OCI-LY7 (cell line): Measurements from ENCODE around the gene FADS3. TPM values are rescaled to one million over a fixed set of nuclear protein-coding genes. Genes with fewer than 3 reads are reported as not detected.
"Not testable (repeated sequence)": the region's sequence is repeated elsewhere in the genome, so short reads cannot be mapped to it uniquely, and the experiment has no call there.

ENCODE experiments used
- BruUV-seq: library from RNA; stranded (reverse); fragments of 400-500 nt; replicated peaks from 2 replicates; lab custom pipeline; 2021; lab: Mats Ljungman, UMichigan
- CTCF ChIA-PET: fragments of 300-600 bp; sonication (Branson Sonifier 250); formaldehyde crosslinking; loops from one replicate; lab custom pipeline; 2022; ENCODE audit warnings: antibody characterized with exemption; ENCODE audit not compliant: unreplicated experiment; lab: Charles Lee
- POLR2A ChIA-PET: fragments of 300-600 bp; sonication (Branson Sonifier 250); formaldehyde crosslinking; loops from one replicate; lab custom pipeline; 2022; ENCODE audit warnings: antibody characterized with exemption; lab: Charles Lee
- DNase-seq: peaks from one replicate; pipeline ENCODE4 v3.0.0-alpha.2; 2015; ENCODE audit warnings: low spot score
- H2AFZ ChIP-seq: fragments of 200-600 bp; sonication (generic), shearing (Covaris generic); 2 replicates; pipeline ENCODE4 v1.6.1; 2014; ENCODE audit warnings: mild to moderate bottlenecking, antibody characterized with exemption, low read length, moderate library complexity
- H3K27ac ChIP-seq: fragments of 200-600 bp; sonication (generic); 2 replicates; pipeline ENCODE4 v1.5.1; 2014; ENCODE audit warnings: mixed run types, low read depth, mild to moderate bottlenecking, moderate library complexity, low read length, inconsistent platforms; ENCODE audit not compliant: poor library complexity, severe bottlenecking
- H3K36me3 ChIP-seq: fragments of 200-600 bp; sonication (generic); 2 replicates; pipeline ENCODE4 v1.6.1; 2014; ENCODE audit warnings: mild to moderate bottlenecking, antibody characterized with exemption, low read length, moderate library complexity, mixed read lengths; ENCODE audit not compliant: insufficient read depth
- H3K4me1 ChIP-seq: fragments of 200-600 bp; sonication (generic); 2 replicates; pipeline ENCODE4 v1.5.1; 2014; ENCODE audit warnings: mild to moderate bottlenecking, low read length; ENCODE audit not compliant: insufficient read depth, poor library complexity, severe bottlenecking
- H3K4me2 ChIP-seq: fragments of 200-600 bp; sonication (generic); 2 replicates; pipeline ENCODE4 v1.6.1; 2014; ENCODE audit warnings: mild to moderate bottlenecking, low read length
- H3K4me3 ChIP-seq: fragments of 200-600 bp; sonication (generic); 2 replicates; pipeline ENCODE4 v1.5.1; 2014; ENCODE audit warnings: mild to moderate bottlenecking, low read depth, low read length; ENCODE audit not compliant: poor library complexity, severe bottlenecking
- H3K79me2 ChIP-seq: fragments of 200-600 bp; sonication (generic); 2 replicates; pipeline ENCODE4 v1.6.1; 2016; ENCODE audit warnings: low read depth, mild to moderate bottlenecking, low read length, moderate library complexity, mixed read lengths; ENCODE audit not compliant: insufficient read depth
- H3K9me2 ChIP-seq: fragments of 200-600 bp; sonication (generic); 2 replicates; pipeline ENCODE4 v1.6.1; 2016; ENCODE audit warnings: mild to moderate bottlenecking, low read length, mixed read lengths; ENCODE audit not compliant: insufficient read depth
- H3K9me3 ChIP-seq: fragments of 200-600 bp; sonication (generic); 2 replicates; pipeline ENCODE4 v1.6.1; 2014; ENCODE audit warnings: mild to moderate bottlenecking, mixed run types, low read length, mixed read lengths
- H4K20me1 ChIP-seq: fragments of 200-600 bp; sonication (generic); 2 replicates; pipeline ENCODE4 v1.6.1; 2014; ENCODE audit warnings: mild to moderate bottlenecking, antibody characterized with exemption, low read length, moderate library complexity, mixed read lengths; ENCODE audit not compliant: insufficient read depth
- EZH2phosphoT487 ChIP-seq: fragments of 200-600 bp; sonication (generic); IDR thresholded peaks from 2 replicates; pipeline ENCODE4 v1.6.1; 2018; ENCODE audit warnings: low read depth, borderline replicate concordance, mild to moderate bottlenecking, mixed run types, antibody characterized with exemption, low read length, moderate library complexity, mixed read lengths
- intact Hi-C: fragments of 100-400 bp; cut with micrococcal nuclease; formaldehyde crosslinking; loops from one replicate; pipeline ENCODE4 v1.10.0; 2022; ENCODE audit not compliant: unreplicated experiment
- total RNA-seq, 2 experiments: library from RNA; depleted of rRNA in 1 of 2; stranded (reverse); fragments of >200 nt in 1 of 2; shearing (Covaris generic) in 1 of 2; gene quantifications; 2 replicates each; pipeline ENCODE4 v1.2.3, GENCODE V29; 2014 to 2022
- TF ChIP-seq, protein P1 (sequence below): fragments of 200-600 bp; sonication (generic); conservative IDR thresholded peaks from 2 replicates; pipeline ENCODE4 v1.5.1; 2014; ENCODE audit warnings: mild to moderate bottlenecking, antibody characterized with exemption, low read length, moderate library complexity, mixed read lengths

The FADS3 gene
- total RNA-seq, 2 experiments from 2014 or later, result 103 to 191 TPM

GRCh38 chr11:61883947-61884346 is 7.4 kb downstream of the FADS3 start:
- Histone ChIP-seq H3K36me3 (peaks cover 3% of the 10 kb centered on the region), H3K4me3 (no peak overlapping the region), H2AFZ (no peak overlapping the region), H3K4me2 (no peak overlapping the region), H3K79me2 (peaks cover 11% of the 10 kb centered on the region; the same call in 1 of the 2 replicates), H4K20me1 (no peaks in the 10 kb centered on the region), H3K27ac (no peak overlapping the region), H3K9me2 (no peaks in the 10 kb centered on the region), H3K9me3 (no peaks in the 10 kb centered on the region), H3K4me1 (peaks cover 57% of the 10 kb centered on the region)
- TF ChIP-seq, protein P1, sequence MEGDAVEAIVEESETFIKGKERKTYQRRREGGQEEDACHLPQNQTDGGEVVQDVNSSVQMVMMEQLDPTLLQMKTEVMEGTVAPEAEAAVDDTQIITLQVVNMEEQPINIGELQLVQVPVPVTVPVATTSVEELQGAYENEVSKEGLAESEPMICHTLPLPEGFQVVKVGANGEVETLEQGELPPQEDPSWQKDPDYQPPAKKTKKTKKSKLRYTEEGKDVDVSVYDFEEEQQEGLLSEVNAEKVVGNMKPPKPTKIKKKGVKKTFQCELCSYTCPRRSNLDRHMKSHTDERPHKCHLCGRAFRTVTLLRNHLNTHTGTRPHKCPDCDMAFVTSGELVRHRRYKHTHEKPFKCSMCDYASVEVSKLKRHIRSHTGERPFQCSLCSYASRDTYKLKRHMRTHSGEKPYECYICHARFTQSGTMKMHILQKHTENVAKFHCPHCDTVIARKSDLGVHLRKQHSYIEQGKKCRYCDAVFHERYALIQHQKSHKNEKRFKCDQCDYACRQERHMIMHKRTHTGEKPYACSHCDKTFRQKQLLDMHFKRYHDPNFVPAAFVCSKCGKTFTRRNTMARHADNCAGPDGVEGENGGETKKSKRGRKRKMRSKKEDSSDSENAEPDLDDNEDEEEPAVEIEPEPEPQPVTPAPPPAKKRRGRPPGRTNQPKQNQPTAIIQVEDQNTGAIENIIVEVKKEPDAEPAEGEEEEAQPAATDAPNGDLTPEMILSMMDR, result no peak
- TF ChIP-seq EZH2phosphoT487, result no peak
- intact Hi-C loops, result no loop called here
- DNase-seq, result no peak
- BruUV-seq, result no TSS peak
- ChIA-PET CTCF (interaction anchor here (0.9 kb wide), 1 partner anchor 15 kb away, joined by 3 read pairs; no protein-coding TSS in a partner anchor), POLR2A (interaction anchor here (0.5 kb wide), 1 partner anchor 800 kb away, joined by 6 read pairs; no protein-coding TSS in a partner anchor)

GRCh38 chr11:61883327-61883726 is 8.0 kb downstream of the FADS3 start:
- ChIA-PET CTCF (interaction anchor here (0.9 kb wide), 1 partner anchor 15 kb away, joined by 3 read pairs; no protein-coding TSS in a partner anchor), POLR2A (no interaction called here)
- Histone ChIP-seq H3K9me2 (no peaks in the 10 kb centered on the region), H3K36me3 (peaks cover 9% of the 10 kb centered on the region), H3K4me1 (peaks cover 63% of the 10 kb centered on the region), H3K9me3 (no peaks in the 10 kb centered on the region), H3K4me2 (no peak overlapping the region), H3K4me3 (no peak overlapping the region), H2AFZ (no peak overlapping the region), H3K79me2 (peaks cover 15% of the 10 kb centered on the region; the same call in 1 of the 2 replicates), H4K20me1 (no peaks in the 10 kb centered on the region), H3K27ac (peak overlapping the region; percentile 12)
- intact Hi-C loops, result no loop called here
- DNase-seq, result no peak
- BruUV-seq, result no TSS peak
- TF ChIP-seq, protein P1, result no peak
- TF ChIP-seq EZH2phosphoT487, result no peak

DNA sequence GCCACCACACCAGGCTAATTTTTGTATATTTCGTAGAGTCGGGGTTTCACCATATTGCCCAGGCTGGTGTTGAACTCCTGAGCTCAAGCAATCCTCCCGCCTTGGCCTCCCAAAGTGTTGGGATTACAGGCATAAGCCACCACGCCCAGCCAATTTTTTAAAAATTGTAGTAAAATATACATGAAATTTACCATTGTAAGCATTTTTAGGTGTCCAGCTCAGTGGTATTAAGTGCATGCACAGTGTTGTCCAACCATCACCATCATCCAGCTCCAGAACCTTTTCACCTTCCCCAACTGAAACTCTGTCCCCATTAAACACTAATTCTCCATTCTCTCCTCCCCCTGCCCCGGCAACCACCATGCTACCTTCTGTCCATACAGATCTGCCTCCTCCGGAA is 8.5 kb downstream of the FADS3 start:
- TF ChIP-seq EZH2phosphoT487, result no peak
- TF ChIP-seq, protein P1, result no peak
- peaks cover 67% of the 10 kb centered on the region for H3K4me1 ChIP-seq
- ChIA-PET CTCF (no interaction called here), POLR2A (no interaction called here)
- no peak overlapping the region for H3K4me3 ChIP-seq
- BruUV-seq, result no TSS peak
- no peak for DNase-seq
- H3K9me2 ChIP-seq, result no peaks in the 10 kb centered on the region
- H3K79me2 ChIP-seq, result peaks cover 15% of the 10 kb centered on the region; the same call in 1 of the 2 replicates
- H3K27ac ChIP-seq, result peak overlapping the region; percentile 94
- no peak overlapping the region for H2AFZ ChIP-seq
- no peaks in the 10 kb centered on the region for H4K20me1 ChIP-seq
- intact Hi-C loops, result no loop called here
- no peaks in the 10 kb centered on the region for H3K9me3 ChIP-seq
- H3K36me3 ChIP-seq, result peaks cover 13% of the 10 kb centered on the region
- no peak overlapping the region for H3K4me2 ChIP-seq

- DNase-seq, BruUV-seq, H2AFZ ChIP-seq, H3K4me3 ChIP-seq, H4K20me1 ChIP-seq, H3K9me2 ChIP-seq, H3K4me2 ChIP-seq, H3K9me3 ChIP-seq, intact Hi-C loops: not testable (repeated sequence)
- peak overlapping the region; percentile 94 for H3K27ac ChIP-seq
- ChIA-PET CTCF (interaction anchor here (1.3 kb wide), 1 partner anchor 89 kb away, joined by 5 read pairs; the partner anchor contains the start of genes FEN1 and TMEM258), POLR2A (interaction anchor here (1.5 kb wide), 1 partner anchor 9 kb away, joined by 10 read pairs; the partner anchor contains the start of gene FADS3)
- peaks cover 15% of the 10 kb centered on the region; the same call in 1 of the 2 replicates for H3K79me2 ChIP-seq
- peaks cover 70% of the 10 kb centered on the region for H3K4me1 ChIP-seq
- peaks cover 19% of the 10 kb centered on the region for H3K36me3 ChIP-seq
These were observed 9.1 kb downstream of the FADS3 start for GRCh38 chr11:61882267-61882666.
